Endothelial cell (in vitro differentiated cells): Measurements from ENCODE around the gene NFXL1. TPM values are rescaled to one million over a fixed set of nuclear protein-coding genes. Genes with fewer than 3 reads are reported as not detected.

Experiments used
- DNase-seq: peaks from one replicate; pipeline ENCODE4 v3.0.0; 2021; ENCODE audit warnings: low spot score
- H3K27ac Mint-ChIP-seq: one replicate; pipeline ENCODE4 v1.8.0; 2021; ENCODE audit warnings: mixed read lengths, inconsistent platforms; ENCODE audit not compliant: unreplicated experiment
- H3K27me3 Mint-ChIP-seq: one replicate; pipeline ENCODE4 v1.8.0; 2021; ENCODE audit warnings: mild to moderate bottlenecking, moderate library complexity, mixed read lengths, inconsistent platforms; ENCODE audit not compliant: unreplicated experiment
- H3K36me3 Mint-ChIP-seq: one replicate; pipeline ENCODE4 v1.8.0; 2021; ENCODE audit warnings: mild to moderate bottlenecking, low read depth, mixed read lengths, inconsistent platforms; ENCODE audit not compliant: unreplicated experiment
- H3K4me1 Mint-ChIP-seq: one replicate; pipeline ENCODE4 v1.8.0; 2021; ENCODE audit warnings: mild to moderate bottlenecking, mixed read lengths, inconsistent platforms; ENCODE audit not compliant: unreplicated experiment
- H3K4me3 Mint-ChIP-seq: one replicate; pipeline ENCODE4 v1.8.0; 2021; ENCODE audit warnings: mild to moderate bottlenecking, mixed read lengths, inconsistent platforms; ENCODE audit not compliant: unreplicated experiment
- H3K9me3 Mint-ChIP-seq: one replicate; pipeline ENCODE4 v1.8.0; 2021; ENCODE audit warnings: mixed read lengths, inconsistent platforms; ENCODE audit not compliant: unreplicated experiment
- CTCF ChIP-seq: fragments of 200-600 bp; sonication (generic); IDR thresholded peaks from one replicate; pipeline ENCODE4 v1.5.0; 2021; ENCODE audit warnings: antibody characterized with exemption; ENCODE audit not compliant: unreplicated experiment
- total RNA-seq: library from RNA; stranded (reverse); fragmentation: NEBNext Ultra II Directional; extraction: Animal tissue kit (Norgen Biotek cat#: 25700); gene quantifications from one replicate; pipeline ENCODE4 v1.2.1, GENCODE V29; 2021; ENCODE audit not compliant: unreplicated experiment

The NFXL1 gene
- total RNA-seq, 1 donor from 2014 or later, result 20.0 TPM

GRCh38 chr4:47842985-47843384, 71.4 kb downstream of the NFXL1 start:
- Mint-ChIP-seq H3K9me3 (no peaks in the 10 kb centered on the region), H3K27ac (no peak overlapping the region), H3K4me3 (no peak overlapping the region)

GRCh38 chr4:47840291-47840690, 74.1 kb downstream of the NFXL1 start:
- H3K36me3 Mint-ChIP-seq, result no peaks in the 10 kb centered on the region
- no peak for TF ChIP-seq CTCF
- H3K27me3 Mint-ChIP-seq, result peaks cover 8% of the 10 kb centered on the region
- peaks cover 8% of the 10 kb centered on the region for H3K4me1 Mint-ChIP-seq
- H3K9me3 Mint-ChIP-seq, result no peaks in the 10 kb centered on the region
- H3K4me3 Mint-ChIP-seq, result no peak overlapping the region
- no peak overlapping the region for H3K27ac Mint-ChIP-seq
- no peak for DNase-seq

More at GRCh38 chr4:47842985-47843384, 71.4 kb downstream of the NFXL1 start:
- no peak for TF ChIP-seq CTCF
- Mint-ChIP-seq H3K36me3 (peaks cover 7% of the 10 kb centered on the region), H3K27me3 (peaks cover 2% of the 10 kb centered on the region), H3K4me1 (no peaks in the 10 kb centered on the region)
- DNase-seq, result no peak

GRCh38 chr4:47839259-47839658, 75.1 kb downstream of the NFXL1 start:
- no peaks in the 10 kb centered on the region for H3K9me3 Mint-ChIP-seq
- no peak overlapping the region for H3K4me3 Mint-ChIP-seq
- no peak overlapping the region for H3K27ac Mint-ChIP-seq

GRCh38 chr4:47838445-47838844, 75.9 kb downstream of the NFXL1 start:
- H3K27me3 Mint-ChIP-seq, result peaks cover 10% of the 10 kb centered on the region
- H3K9me3 Mint-ChIP-seq, result no peaks in the 10 kb centered on the region
- H3K4me3 Mint-ChIP-seq, result no peak overlapping the region
- no peak for DNase-seq
- TF ChIP-seq CTCF, result no peak
- no peaks in the 10 kb centered on the region for H3K36me3 Mint-ChIP-seq
- no peak overlapping the region for H3K27ac Mint-ChIP-seq
- peaks cover 13% of the 10 kb centered on the region for H3K4me1 Mint-ChIP-seq

More at GRCh38 chr4:47839259-47839658, 75.1 kb downstream of the NFXL1 start:
- TF ChIP-seq CTCF, result no peak
- H3K27me3 Mint-ChIP-seq, result peaks cover 8% of the 10 kb centered on the region
- no peak for DNase-seq
- peaks cover 13% of the 10 kb centered on the region for H3K4me1 Mint-ChIP-seq
- no peaks in the 10 kb centered on the region for H3K36me3 Mint-ChIP-seq

- H3K4me1 Mint-ChIP-seq, result peaks cover 13% of the 10 kb centered on the region
- no peak within 1 kb of the TSS for H3K27ac Mint-ChIP-seq
- H3K27me3 Mint-ChIP-seq, result peaks cover 10% of the 10 kb centered on the region
- DNase-seq, result no peak
- no peak for TF ChIP-seq CTCF
- H3K4me3 Mint-ChIP-seq, result peak within 1 kb of the TSS; percentile 77
- no peaks in the 10 kb centered on the region for H3K9me3 Mint-ChIP-seq
- no peaks in the 10 kb centered on the region for H3K36me3 Mint-ChIP-seq
These were observed 76.5 kb downstream of the NFXL1 start, which contains the start of gene CORIN for GRCh38 chr4:47837908-47838294. TSS of gene CORIN (minus strand) at chr4:47838067. CDS start at chr4:47837949, 118 bp downstream.
